BLaER1 treated with 17β-estradiol and CSF1 and Interleukin-3, amounts not matched to agents 10 nM and 100 nM (cell line): ENCODE measurements around the gene METTL27.
"Not testable (repeated sequence)": the region's sequence is repeated elsewhere in the genome, so short reads cannot be mapped to it uniquely, and the experiment has no call there.

ENCODE experiments used
- H3K27ac ChIP-seq, 11 experiments: shearing (Covaris generic); formaldehyde crosslinking; 2 replicates each; pipeline ENCODE4 v1.8.1; 2022
- H3K27me3 ChIP-seq, 11 experiments: shearing (Covaris generic); formaldehyde crosslinking; 2 replicates each; pipeline ENCODE4 v1.8.1; 2022
- H3K36me3 ChIP-seq, 11 experiments: shearing (Covaris generic); formaldehyde crosslinking; 2 replicates each; pipeline ENCODE4 v1.8.1; 2022
- H3K4me1 ChIP-seq, 10 experiments: shearing (Covaris generic); formaldehyde crosslinking; 2 replicates each; pipeline ENCODE4 v1.8.1; 2022
- H3K4me2 ChIP-seq, 11 experiments: shearing (Covaris generic); formaldehyde crosslinking; 2 replicates each; pipeline ENCODE4 v1.8.1; 2022
- H3K4me3 ChIP-seq, 10 experiments: shearing (Covaris generic); formaldehyde crosslinking; 2 replicates each; pipeline ENCODE4 v1.8.1; 2022
- H3K9ac ChIP-seq, 11 experiments: shearing (Covaris generic); formaldehyde crosslinking; 2 replicates each; pipeline ENCODE4 v1.8.1; 2022
- H3K9me3 ChIP-seq, 11 experiments: shearing (Covaris generic); formaldehyde crosslinking; replicated peaks in 1 of 11; 2 replicates each; pipeline ENCODE4 v1.8.1; 2022
- H4K20me1 ChIP-seq, 11 experiments: shearing (Covaris generic); formaldehyde crosslinking; 2 replicates each; pipeline ENCODE4 v1.8.1; 2022
- Cebpa-rat ChIP-seq, 11 experiments: shearing (Covaris generic); IDR thresholded peaks; 2 replicates each; pipeline ENCODE4 v1.8.1; 2022

Gene METTL27

DNA sequence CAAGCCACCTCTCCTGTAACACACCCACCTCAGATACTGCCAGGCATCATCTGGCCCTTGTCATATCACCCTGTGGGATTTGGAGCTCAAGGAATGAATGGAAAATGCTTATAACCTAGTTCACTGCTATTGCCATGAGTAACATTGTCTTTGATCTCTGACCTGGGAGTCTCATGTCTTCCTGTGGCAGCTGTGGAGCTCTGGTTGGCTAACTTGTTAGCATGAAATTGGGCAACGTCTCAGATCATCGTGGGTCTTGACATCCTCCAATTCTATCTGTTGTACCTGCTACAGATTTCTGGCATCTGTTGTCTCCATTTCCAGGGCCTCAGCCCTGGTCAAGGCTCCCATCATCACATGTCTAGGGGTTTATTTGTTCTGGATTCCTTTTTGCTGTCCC is 16.5 kb upstream of the METTL27 start:
- no peak for TF ChIP-seq Cebpa-rat (IDR thresholded peaks at IDR 0.05)
- Histone ChIP-seq H3K9me3 (no peaks in the 10 kb centered on the region), H3K27ac (no peak overlapping the region), H3K36me3 (no peaks in the 10 kb centered on the region), H3K9ac (no peak overlapping the region), H4K20me1 (no peaks in the 10 kb centered on the region), H3K27me3 (peaks cover 16 to 21% (median 17%) of the 10 kb centered on the region in 11 experiments), H3K4me3 (no peak overlapping the region), H3K4me2 (peak overlapping the region in 2 of 11 experiments; percentile 3 to 18; a peak in 1 of 22 replicates), H3K4me1 (peaks cover 0 to 26% (median 15%) of the 10 kb centered on the region in 10 experiments; a peak in 14 of 20 replicates)

DNA sequence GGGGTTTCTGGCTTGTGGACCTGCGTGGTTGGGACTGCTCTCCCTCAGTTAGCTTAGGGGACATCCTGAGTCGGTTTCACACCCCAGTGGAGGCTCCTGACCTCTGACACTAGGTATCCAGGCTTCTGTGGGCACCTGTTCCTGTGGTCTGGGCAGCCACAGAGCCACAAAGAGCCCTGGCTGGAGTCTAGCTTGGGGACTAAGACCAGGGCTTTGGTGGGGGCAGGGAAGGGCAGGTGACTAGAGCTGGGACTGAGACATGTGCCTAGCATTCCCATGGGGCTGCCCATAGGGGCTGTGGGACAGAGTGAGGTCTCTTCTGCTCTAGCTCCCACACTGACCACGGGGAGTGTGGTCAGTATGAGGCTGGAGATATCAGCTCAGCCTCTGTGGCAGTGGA is 14.6 kb upstream of the METTL27 start:
- Histone ChIP-seq H4K20me1 (no peaks in the 10 kb centered on the region; a peak in 1 of 22 replicates), H3K27me3 (peaks cover 21 to 37% (median 29%) of the 10 kb centered on the region in 11 experiments), H3K4me1 (peaks cover under 1 to 26% (median 15%) of the 10 kb centered on the region in 10 experiments; a peak in 18 of 20 replicates), H3K9ac (no peak overlapping the region), H3K4me2 (peak overlapping the region in 7 of 11 experiments; percentile 34 to 73 (median 63); a peak in 14 of 22 replicates), H3K9me3 (no peaks in the 10 kb centered on the region), H3K27ac (no peak overlapping the region), H3K36me3 (no peaks in the 10 kb centered on the region), H3K4me3 (no peak overlapping the region)
- TF ChIP-seq Cebpa-rat (IDR thresholded peaks at IDR 0.05), result no peak

DNA sequence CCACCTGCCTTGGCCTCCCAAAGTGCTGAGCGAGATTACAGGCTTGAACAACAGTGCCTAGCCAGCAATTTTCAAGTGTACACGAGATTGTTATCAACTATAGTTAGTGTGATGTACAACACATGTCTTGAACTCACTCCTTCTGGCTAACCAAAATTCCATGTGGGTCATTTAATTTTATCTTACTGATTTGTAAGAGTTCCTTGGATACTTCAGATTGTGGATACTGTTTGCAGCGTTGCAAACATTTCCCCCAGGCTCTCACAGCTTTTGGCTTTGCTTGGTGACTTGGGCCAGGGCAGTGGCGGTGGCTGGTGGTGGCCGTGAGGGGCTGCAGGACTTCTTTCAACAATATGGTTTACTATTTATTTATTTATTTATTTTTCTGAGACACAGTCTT is 10.2 kb upstream of the METTL27 start:
- H3K27me3 ChIP-seq, result peaks cover 21 to 37% (median 29%) of the 10 kb centered on the region in 11 experiments
- H3K4me1 ChIP-seq, result peaks cover 28 to 49% (median 38%) of the 10 kb centered on the region in 10 experiments
- no peak for TF ChIP-seq Cebpa-rat (IDR thresholded peaks at IDR 0.05)
- H3K9ac ChIP-seq, result no peak overlapping the region
- H3K36me3 ChIP-seq, result no peaks in the 10 kb centered on the region
- H3K27ac ChIP-seq, result no peak overlapping the region
- H3K4me2 ChIP-seq, result peak overlapping the region in 1 of 11 experiments; percentile 43; a peak in 1 of 22 replicates
- H4K20me1 ChIP-seq, result no peaks in the 10 kb centered on the region; a peak in 1 of 22 replicates
- H3K9me3 ChIP-seq, result peaks cover 0 to 10% (median 0%) of the 10 kb centered on the region in 11 experiments; a peak in 5 of 22 replicates
- H3K4me3 ChIP-seq, result no peak overlapping the region

DNA sequence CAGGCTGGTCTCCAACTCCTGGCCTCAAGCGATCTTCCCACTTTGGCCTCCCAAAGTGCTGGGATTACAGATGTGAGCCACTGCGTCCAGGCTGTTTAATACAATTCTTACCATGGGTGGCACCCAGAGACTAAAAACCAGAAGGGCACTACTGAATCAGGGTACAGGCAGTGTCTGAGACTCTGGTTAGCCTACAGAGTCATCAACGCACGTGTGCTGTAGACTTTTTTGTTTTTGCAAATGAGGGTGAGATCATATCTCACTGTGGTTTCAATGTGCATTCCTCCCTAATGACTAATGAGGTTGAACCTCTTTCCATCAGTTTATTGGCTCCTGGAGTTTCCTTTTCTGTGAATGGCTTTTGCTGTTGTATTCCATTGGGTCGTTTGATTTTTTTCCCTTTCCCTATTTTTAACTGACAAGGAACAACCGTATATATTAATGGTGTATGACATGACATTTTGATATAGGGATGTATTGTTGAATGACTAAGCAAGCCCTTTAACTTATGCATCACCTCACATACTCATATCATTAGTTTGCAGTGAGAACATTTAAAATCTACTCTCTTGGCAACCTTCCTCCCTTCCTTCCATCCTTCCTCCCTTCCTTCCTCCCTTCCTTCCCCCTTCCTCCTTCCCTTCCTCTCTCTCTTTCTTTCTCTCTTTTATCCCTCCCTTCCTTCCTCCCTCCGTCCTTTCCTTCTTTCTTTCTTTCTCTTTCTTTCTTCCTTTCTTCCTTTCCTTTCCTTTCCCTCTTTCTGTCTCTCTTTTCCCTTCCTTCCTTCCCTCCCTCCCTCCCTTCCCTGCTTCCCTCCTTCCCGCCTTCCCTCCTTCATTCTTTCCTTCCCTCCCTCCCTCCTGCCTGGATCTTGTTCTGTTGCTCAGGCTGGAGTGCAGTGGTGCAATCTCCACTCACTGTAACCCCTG is 9.4 kb upstream of the METTL27 start:
- peaks cover 21 to 37% (median 29%) of the 10 kb centered on the region in 11 experiments for H3K27me3 ChIP-seq
- no peaks in the 10 kb centered on the region; a peak in 1 of 22 replicates for H4K20me1 ChIP-seq
- no peak for TF ChIP-seq Cebpa-rat (IDR thresholded peaks at IDR 0.05)
- H3K4me3 ChIP-seq, result no peak overlapping the region
- H3K9ac ChIP-seq, result peak overlapping the region in 3 of 11 experiments; percentile 0 to 48 (median 31); a peak in 5 of 22 replicates
- no peaks in the 10 kb centered on the region for H3K36me3 ChIP-seq
- peaks cover 0 to 11% (median 0%) of the 10 kb centered on the region in 11 experiments; a peak in 5 of 22 replicates for H3K9me3 ChIP-seq
- H3K4me2 ChIP-seq, result peak overlapping the region in 9 of 11 experiments; percentile 3 to 82 (median 55); a peak in 16 of 22 replicates
- H3K27ac ChIP-seq, result peak overlapping the region in 6 of 11 experiments; percentile 7 to 71 (median 39); a peak in 8 of 22 replicates
- peaks cover 21 to 41% (median 31%) of the 10 kb centered on the region in 10 experiments for H3K4me1 ChIP-seq

DNA sequence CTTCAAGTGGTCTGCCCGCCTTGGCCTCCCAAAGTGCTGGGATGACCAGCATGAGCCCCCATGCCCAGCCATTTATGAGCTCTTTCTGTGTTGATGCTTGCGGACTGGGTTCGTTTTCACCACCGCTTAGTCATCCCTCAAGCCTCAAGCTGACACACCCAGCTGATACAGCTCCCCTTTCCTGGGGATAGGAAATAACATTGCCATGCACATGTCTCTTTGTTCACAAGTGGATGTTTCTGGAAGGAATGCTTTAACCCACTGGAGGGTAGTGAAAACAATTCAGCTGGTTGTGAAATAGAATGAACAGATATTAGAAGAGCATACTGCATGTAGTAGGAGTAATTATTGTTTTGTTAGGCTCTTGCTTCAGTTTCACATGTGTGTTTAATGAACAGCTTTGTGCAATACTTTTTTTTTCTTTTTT is 8.5 kb upstream of the METTL27 start:
- Histone ChIP-seq H3K9ac (peak overlapping the region in 3 of 11 experiments; percentile 0 to 48 (median 31); a peak in 5 of 22 replicates), H3K27ac (peak overlapping the region in 6 of 11 experiments; percentile 7 to 71 (median 39); a peak in 8 of 22 replicates), H3K4me1 (peaks cover 22 to 45% (median 37%) of the 10 kb centered on the region in 10 experiments), H3K36me3 (no peaks in the 10 kb centered on the region), H3K4me2 (peak overlapping the region in 9 of 11 experiments; percentile 3 to 82 (median 55); a peak in 15 of 22 replicates), H3K4me3 (no peak overlapping the region), H3K9me3 (peaks cover 0 to 11% (median 0%) of the 10 kb centered on the region in 11 experiments; a peak in 5 of 22 replicates), H3K27me3 (peaks cover 21 to 36% (median 29%) of the 10 kb centered on the region in 11 experiments), H4K20me1 (no peaks in the 10 kb centered on the region; a peak in 1 of 22 replicates)
- no peak for TF ChIP-seq Cebpa-rat (IDR thresholded peaks at IDR 0.05)

DNA sequence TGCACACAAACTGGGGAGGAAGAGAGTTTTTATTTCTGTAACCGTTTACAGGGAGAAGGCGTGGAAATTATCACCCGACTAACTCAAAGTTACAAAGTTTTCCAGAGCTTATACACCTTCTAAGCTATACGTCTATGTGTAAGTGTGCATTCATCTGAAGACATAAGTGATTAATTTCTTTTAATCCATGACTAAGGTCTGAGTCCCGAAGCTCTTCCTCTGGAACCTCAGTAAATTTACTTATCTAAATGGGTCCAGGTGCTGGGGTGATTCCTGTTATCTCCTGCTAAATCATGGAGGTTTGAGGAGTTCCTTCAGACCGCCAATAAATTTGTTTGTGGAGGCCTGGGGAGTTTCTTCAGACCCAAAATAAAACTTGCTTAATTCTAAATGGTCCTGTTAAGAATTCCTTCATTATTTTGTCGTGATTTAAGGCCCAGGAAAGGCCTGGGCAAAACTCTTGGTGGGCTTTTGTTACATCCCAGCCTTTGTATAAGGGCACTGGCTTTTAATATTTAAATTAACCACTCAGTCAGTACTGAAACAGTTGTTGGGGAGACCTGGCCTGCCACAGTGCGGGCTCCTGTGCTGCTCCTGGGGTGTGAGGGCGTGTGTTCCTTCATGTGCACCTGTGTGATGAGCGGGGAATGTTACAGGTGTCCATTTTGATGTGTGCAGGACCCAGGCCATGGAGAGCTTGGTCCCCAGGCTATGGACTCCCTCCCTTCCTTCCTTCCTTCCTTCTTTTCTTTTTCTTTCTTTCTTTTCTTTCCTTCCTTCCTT is 5.8 kb upstream of the METTL27 start:
- peaks cover 0 to 11% (median 0%) of the 10 kb centered on the region in 11 experiments; a peak in 5 of 22 replicates for H3K9me3 ChIP-seq
- no peak overlapping the region for H3K9ac ChIP-seq
- H3K4me3 ChIP-seq, result no peak overlapping the region
- no peak overlapping the region for H3K27ac ChIP-seq
- no peaks in the 10 kb centered on the region for H3K36me3 ChIP-seq
- H3K27me3 ChIP-seq, result peaks cover 0 to 9% (median 4%) of the 10 kb centered on the region in 11 experiments; a peak in 14 of 22 replicates
- peaks cover 36 to 72% (median 55%) of the 10 kb centered on the region in 10 experiments for H3K4me1 ChIP-seq
- no peak overlapping the region for H3K4me2 ChIP-seq
- no peak for TF ChIP-seq Cebpa-rat (IDR thresholded peaks at IDR 0.05)
- H4K20me1 ChIP-seq, result no peaks in the 10 kb centered on the region; a peak in 1 of 22 replicates

DNA sequence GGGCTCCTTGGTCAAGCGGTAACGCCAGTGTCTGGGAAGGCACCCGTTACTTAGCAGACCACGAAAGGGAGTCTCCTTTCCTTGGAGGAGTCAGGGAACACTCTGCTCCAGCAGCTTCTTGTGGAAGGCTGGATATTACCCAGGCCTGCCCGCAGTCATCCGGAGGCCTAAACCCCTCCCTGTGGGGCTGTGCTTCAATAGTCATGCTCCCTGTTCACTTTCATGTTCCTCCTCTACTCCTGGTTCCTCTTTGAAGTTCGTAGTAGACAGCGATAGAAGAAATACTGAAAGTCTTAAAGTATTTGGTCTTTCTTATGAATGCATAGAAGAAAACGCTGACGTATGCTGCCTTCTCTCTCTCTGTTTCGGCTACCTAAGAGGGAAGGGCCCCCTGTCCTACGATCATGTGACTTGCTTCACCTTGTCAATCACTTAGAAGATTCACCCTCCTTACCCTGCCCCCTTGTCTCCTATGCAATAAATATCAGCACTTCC is 3.4 kb upstream of the METTL27 start:
- H3K4me2 ChIP-seq, result peak overlapping the region in 8 of 11 experiments; percentile 6 to 94 (median 47); a peak in 14 of 22 replicates
- H4K20me1 ChIP-seq, H3K27ac ChIP-seq, H3K9ac ChIP-seq, H3K36me3 ChIP-seq, H3K27me3 ChIP-seq, H3K4me3 ChIP-seq: not testable (repeated sequence)
- peaks cover 38 to 73% (median 57%) of the 10 kb centered on the region in 10 experiments for H3K4me1 ChIP-seq
- H3K9me3 ChIP-seq, result peaks cover 0 to 11% (median 0%) of the 10 kb centered on the region in 11 experiments; a peak in 5 of 22 replicates

DNA sequence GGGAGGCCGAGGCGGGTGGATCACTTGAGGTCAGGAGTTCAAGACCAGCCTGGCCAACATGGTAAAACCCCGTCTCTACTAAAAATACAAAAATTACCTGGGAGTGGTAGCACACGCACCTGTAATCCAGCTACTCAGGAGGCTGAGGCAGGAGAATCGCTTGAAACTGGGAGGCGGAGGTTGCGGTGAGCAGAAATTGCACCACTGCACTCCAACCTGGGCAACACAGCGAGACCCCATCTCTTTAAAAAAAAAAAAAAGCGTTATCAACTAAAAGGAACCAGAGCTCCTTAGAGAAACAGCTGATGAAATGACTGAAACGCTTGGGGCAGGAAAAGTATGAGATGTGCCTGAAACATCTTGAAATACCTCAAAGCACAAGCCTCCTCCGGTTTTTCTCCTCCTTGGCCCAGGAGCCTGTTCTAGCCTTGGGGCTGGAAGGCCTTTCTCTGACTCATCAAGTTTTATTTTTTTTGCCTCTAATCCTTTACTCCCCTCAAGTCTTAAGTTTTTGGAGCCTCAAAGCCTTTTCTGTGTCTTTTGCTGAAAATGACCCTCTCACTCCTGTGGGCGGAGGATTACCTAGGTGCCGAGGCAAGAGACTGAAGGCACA is 2.6 kb upstream of the METTL27 start:
- Histone ChIP-seq H3K4me1 (peaks cover 36 to 65% (median 52%) of the 10 kb centered on the region in 10 experiments), H4K20me1 (no peaks in the 10 kb centered on the region), H3K4me3 (no peak overlapping the region), H3K36me3 (no peaks in the 10 kb centered on the region), H3K9me3 (peaks cover 0 to 11% (median 0%) of the 10 kb centered on the region in 11 experiments; a peak in 5 of 22 replicates), H3K27ac (no peak overlapping the region), H3K4me2 (peak overlapping the region in 7 of 11 experiments; percentile 80 to 94 (median 86); a peak in 9 of 22 replicates), H3K9ac (no peak overlapping the region), H3K27me3 (no peaks in the 10 kb centered on the region)
- no peak for TF ChIP-seq Cebpa-rat (IDR thresholded peaks at IDR 0.05)
